Glutamatergic neuron (in vitro differentiated cells): ENCODE data around the gene TCHP. TPM values are rescaled to one million over a fixed set of nuclear protein-coding genes. Genes with fewer than 3 reads are reported as not detected.
A peak's percentile ranks its signal among the peaks of the same experiment; 100 is the strongest.

Source experiments
- DNase-seq: peaks from one replicate; pipeline ENCODE4 v3.0.0; 2022
- H3K27ac Mint-ChIP-seq: one replicate; pipeline ENCODE4 v1.8.0; 2020; ENCODE audit warnings: mild to moderate bottlenecking, mixed read lengths, inconsistent platforms; ENCODE audit not compliant: unreplicated experiment
- H3K27me3 Mint-ChIP-seq: one replicate; pipeline ENCODE4 v1.8.0; 2020; ENCODE audit warnings: mild to moderate bottlenecking, moderate library complexity, mixed read lengths, inconsistent platforms; ENCODE audit not compliant: unreplicated experiment
- H3K36me3 Mint-ChIP-seq: one replicate; pipeline ENCODE4 v1.8.0; 2020; ENCODE audit warnings: mild to moderate bottlenecking, mixed read lengths, inconsistent platforms; ENCODE audit not compliant: unreplicated experiment
- H3K4me1 Mint-ChIP-seq: one replicate; pipeline ENCODE4 v1.8.0; 2020; ENCODE audit warnings: mild to moderate bottlenecking, low read depth, mixed read lengths, inconsistent platforms; ENCODE audit not compliant: unreplicated experiment
- H3K4me3 Mint-ChIP-seq: one replicate; pipeline ENCODE4 v1.8.0; 2020; ENCODE audit warnings: mild to moderate bottlenecking, mixed read lengths, inconsistent platforms; ENCODE audit not compliant: unreplicated experiment
- H3K9me3 Mint-ChIP-seq: one replicate; pipeline ENCODE4 v1.8.0; 2020; ENCODE audit warnings: mild to moderate bottlenecking, moderate library complexity, mixed read lengths, inconsistent platforms; ENCODE audit not compliant: unreplicated experiment
- CTCF ChIP-seq: fragments of 200-600 bp; sonication (generic); IDR thresholded peaks from one replicate; pipeline ENCODE4 v1.5.0; 2021; ENCODE audit not compliant: partially characterized antibody, unreplicated experiment
- total RNA-seq: library from RNA; stranded (reverse); fragmentation: NEBNext Ultra II Directional; extraction: Animal tissue kit (Norgen Biotek cat#: 25700); gene quantifications from one replicate; pipeline ENCODE4 v1.2.1, GENCODE V29; 2021; ENCODE audit not compliant: unreplicated experiment

TCHP gene
- total RNA-seq, 1 donor from 2014 or later = 31.7 TPM

DNA sequence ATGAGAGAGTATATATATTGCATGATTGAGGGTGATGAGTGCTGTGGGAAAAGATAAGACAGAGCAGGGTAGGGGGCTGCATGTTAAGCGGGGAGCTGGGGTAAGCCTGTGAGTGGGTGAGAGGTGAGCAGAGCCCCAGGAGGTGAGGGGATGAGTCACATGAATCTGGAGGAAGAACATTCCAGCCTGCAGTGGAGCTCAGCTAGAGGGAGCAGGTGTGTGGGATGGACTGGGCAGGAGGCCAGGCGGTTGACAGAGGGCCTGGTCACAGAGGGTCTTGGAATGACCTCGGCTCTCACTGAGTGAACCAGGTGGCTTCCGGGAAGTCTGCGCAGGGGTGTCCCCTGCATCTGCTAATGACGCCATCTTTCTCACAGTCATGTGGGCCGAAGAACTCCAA, 51.7 kb downstream of the TCHP start:
- no peak overlapping the region for H3K4me3 Mint-ChIP-seq
- H3K9me3 Mint-ChIP-seq = peaks cover 2% of the 10 kb centered on the region
- H3K27me3 Mint-ChIP-seq = peaks cover 3% of the 10 kb centered on the region
- no peak for TF ChIP-seq CTCF
- no peaks in the 10 kb centered on the region for H3K36me3 Mint-ChIP-seq
- DNase-seq = no peak
- H3K27ac Mint-ChIP-seq = peak overlapping the region; percentile 35
- H3K4me1 Mint-ChIP-seq = peaks cover 26% of the 10 kb centered on the region

GRCh38 chr12:109952160-109952858, 52.2 kb downstream of the TCHP start:
- Mint-ChIP-seq H3K36me3 (no peaks in the 10 kb centered on the region), H3K4me3 (no peak overlapping the region), H3K27me3 (peaks cover 3% of the 10 kb centered on the region), H3K9me3 (peaks cover 2% of the 10 kb centered on the region), H3K27ac (peak overlapping the region; percentile 41), H3K4me1 (peaks cover 21% of the 10 kb centered on the region)
- DNase-seq = no peak
- TF ChIP-seq CTCF = no peak

DNA sequence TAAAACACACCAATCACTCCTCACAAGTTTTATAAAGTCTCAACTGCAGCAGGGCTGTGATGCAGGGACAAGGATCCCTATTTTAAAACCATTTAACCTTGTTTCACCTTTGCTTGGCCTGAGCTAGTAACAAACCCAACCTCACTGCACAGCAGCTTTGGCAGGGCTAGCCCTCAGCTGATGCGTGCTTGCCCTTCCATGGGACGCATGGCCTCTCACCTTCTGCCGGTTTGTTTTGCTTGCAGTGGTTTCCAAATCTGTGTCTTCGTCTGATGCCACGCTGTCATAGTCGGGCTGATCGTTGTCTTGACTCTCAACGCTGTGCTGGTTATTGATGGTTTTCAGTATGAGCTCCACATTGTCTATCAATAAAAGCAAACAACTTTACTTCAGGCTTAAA, 52.8 kb downstream of the TCHP start:
- Mint-ChIP-seq H3K4me3 (no peak overlapping the region), H3K9me3 (peaks cover 2% of the 10 kb centered on the region), H3K27me3 (peaks cover 3% of the 10 kb centered on the region), H3K4me1 (peaks cover 21% of the 10 kb centered on the region), H3K27ac (no peak overlapping the region), H3K36me3 (no peaks in the 10 kb centered on the region)
- TF ChIP-seq CTCF = no peak
- DNase-seq = no peak

- Mint-ChIP-seq H3K4me1 (peaks cover 15% of the 10 kb centered on the region), H3K4me3 (no peak overlapping the region), H3K36me3 (no peaks in the 10 kb centered on the region), H3K9me3 (peaks cover 2% of the 10 kb centered on the region), H3K27ac (peak overlapping the region; percentile 19), H3K27me3 (peaks cover 3% of the 10 kb centered on the region)
- DNase-seq = no peak
- TF ChIP-seq CTCF = no peak
These were observed 53.6 kb downstream of the TCHP start for GRCh38 chr12:109953656-109954055.

DNA sequence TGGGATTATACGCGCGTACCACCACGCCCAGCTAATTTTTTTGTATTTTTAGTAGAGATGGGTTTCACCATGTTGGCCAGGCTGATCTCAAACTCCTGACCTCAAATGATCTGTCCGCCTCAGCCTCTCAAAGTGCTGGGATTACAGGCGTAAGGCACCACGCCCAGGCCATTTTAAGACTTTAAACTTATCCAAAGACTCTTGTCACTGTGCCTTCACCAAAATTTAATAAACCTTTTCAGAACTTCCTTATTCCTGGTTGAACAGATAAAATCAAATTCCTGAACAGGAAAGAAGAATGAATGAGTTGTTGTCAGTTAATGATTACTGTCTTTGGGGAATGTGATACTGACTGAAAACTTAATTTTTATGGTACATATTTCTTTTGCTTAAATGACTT, 58.3 kb downstream of the TCHP start:
- no peak for DNase-seq
- H3K27me3 Mint-ChIP-seq = peaks cover 2% of the 10 kb centered on the region
- H3K27ac Mint-ChIP-seq = no peak overlapping the region
- peaks cover 11% of the 10 kb centered on the region for H3K4me1 Mint-ChIP-seq
- H3K4me3 Mint-ChIP-seq = no peak overlapping the region
- H3K36me3 Mint-ChIP-seq = no peaks in the 10 kb centered on the region
- TF ChIP-seq CTCF = no peak
- H3K9me3 Mint-ChIP-seq = no peaks in the 10 kb centered on the region
